Midbrain (tissue), 1 donor: ENCODE measurements around the gene NKD2.
"Not testable (repeated sequence)": the region's sequence is repeated elsewhere in the genome, so short reads cannot be mapped to it uniquely, and the experiment has no call there.

Experiments used
- DNase-seq: peaks from one replicate; lab custom pipeline; 2025; lab: John Stamatoyannopoulos, UW

Gene NKD2

DNA sequence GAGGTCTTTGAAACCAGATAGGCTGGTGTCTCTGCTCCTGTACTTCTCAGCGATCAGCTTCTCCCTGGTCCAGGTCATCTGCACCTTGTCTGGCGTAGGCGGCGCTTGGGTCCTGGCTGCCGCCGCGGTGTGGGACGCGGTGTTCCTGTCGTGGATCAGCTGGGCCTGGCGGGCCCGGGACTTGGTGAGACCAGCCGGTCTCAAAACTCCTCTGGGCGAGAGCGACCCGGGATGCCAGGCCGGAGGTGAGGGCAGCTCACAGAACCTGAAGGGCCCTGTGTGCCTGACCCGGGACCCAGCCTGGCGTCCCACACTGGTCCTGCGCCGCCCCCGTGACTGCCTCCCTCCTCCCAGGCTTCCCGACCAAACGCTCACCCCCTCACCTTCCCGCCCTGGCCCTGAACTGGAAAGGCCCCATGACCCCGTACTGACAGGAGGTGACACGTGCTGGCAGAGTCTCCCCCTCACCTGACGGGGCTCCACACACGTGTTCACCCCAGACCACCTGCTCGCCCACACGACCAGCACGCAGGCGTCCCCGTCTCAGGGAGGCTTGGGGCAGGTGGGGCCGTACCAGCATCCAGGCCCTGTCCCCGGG is 49.0 kb downstream of the NKD2 start:
- no peak for DNase-seq

DNA sequence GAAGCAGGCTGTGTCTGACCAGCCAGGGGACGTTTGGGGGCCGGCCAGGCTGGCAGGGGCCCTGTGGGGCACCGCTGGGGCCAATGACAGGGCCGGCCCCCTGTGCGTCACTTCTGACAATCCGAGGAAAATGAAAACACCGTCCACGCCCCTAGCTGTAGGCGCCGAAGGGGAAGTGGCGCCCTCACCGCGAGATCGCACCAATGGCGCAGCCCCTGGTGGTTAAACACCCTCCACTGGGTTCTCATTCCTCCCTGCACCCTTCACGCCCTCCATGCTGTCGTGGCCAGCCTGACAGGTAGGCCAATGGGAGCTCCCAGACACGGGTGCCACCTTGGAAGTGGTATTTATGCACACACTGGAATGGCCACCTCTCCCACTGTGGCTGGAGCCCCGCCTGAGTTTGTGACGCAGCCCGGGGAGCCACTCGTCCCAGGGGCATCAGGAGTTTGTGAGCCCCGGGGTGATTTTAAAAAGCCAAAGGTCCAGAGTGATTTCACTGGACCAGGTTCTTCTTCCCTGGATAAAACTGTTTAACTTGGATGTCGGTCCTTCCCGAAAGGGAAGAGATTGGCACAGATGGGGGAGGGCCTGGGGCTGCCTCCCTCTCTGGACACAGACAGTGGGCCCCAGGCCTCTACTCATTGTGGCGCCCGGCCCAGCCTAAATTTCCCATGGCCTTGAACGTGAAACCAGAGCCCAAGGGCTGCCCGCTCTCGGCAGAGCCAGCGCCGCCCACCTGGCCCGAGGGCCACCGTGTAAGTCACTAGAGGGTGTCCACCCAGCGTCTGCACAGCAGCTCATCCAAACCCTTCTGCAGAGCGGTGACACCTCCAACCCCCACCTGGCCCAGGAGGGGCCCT is 49.7 kb downstream of the NKD2 start:
- DNase-seq: no peak

DNA sequence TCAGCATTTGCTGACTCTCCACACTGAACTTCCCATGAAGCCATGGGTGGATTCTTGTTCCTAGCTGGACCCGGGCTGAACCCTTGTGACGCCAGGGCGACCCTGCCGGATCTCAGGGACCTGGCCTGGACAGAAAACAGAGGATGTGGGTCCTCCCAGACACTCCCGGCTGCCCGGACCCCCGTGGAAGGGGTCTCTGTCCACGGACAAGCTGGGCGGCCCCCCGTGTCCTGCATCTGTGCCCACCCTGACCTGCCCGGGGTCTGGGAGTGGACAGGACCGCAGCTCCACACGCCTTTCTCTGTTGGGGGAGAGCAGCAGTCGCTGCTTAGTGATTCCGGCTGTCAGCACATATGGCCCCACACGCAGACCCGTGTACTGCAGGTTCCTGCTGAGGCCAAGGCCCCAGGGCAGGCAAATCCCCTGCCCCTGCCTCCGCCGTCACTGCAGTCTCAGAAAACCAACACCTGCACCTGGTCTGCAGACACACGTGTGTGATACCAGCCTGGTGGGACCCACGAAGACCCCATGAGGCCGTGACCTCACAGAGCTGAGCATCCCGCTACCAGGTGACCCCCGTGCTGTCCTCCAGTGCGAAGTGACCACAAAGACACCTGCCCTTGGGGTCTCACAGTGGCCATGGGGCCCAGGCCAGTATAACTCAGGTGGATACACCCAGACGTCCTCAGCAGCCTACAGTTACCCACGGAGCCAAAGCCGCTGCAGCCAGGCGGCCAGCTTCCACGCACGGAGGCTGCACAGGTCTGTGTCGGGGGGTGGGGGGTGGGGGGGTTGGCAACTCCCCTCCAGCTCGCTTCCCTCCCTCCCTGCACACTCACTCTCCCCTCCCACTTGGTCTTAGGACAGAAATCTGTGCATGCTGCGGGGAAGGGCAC is 50.6 kb downstream of the NKD2 start:
- no peak for DNase-seq

DNA sequence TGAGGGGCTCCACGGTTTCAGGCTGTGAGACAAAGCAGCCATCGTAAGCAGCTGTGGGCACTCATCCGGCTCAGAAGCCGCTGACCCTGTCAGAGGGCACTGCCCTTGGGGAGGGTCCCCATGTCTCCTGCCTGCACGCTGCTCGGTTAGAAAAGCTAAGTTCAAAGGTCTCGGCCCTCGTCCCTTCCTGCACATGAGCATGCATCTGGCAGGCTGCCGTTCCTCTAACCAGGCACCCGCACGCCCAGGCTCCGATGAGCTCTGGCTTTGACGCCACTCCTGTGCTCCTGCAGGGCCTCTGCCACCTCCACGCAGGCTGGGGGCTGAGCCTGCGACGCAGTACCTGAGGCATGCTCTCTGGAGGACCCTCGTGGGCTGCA is 51.3 kb downstream of the NKD2 start:
- no peak for DNase-seq

DNA sequence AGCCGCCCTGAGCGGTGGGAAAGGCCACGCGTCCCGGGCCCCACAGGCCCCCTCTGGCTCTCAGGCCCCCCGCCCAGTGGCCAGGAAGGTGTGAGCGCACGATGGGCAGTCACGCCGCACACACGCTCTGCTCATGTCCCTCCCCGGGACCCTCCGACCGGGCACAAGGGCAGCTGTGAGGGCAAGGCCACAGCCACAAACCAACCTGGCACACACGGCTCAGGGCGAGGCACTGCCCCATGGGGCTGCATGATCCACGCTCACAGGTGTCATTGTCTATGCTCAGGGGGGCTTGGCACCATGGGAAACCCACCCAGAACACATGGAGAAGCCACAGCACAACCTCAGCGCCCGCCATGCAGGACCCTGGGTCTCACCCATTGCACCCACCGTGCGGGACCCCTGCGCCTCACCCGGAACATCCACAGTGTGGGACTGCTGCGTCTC is 52.0 kb downstream of the NKD2 start:
- DNase-seq: no peak

DNA sequence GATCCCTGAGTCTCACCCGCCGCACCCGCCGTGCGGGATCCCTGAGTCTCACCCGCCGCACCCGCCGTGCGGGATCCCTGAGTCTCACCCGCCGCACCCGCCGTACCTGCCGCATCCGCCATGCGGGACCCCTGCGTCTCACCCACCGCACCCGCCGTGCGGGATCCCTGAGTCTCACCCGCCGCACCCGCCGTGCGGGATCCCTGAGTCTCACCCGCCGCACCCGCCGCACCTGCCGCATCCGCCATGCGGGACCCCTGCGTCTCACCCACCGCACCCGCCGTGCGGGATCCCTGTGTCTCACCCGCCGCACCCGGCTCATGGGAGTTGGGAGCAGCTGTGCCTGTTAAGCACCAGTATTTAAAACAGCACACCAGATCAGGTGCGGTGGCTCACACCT is 52.7 kb downstream of the NKD2 start:
- not testable (repeated sequence) for DNase-seq

DNA sequence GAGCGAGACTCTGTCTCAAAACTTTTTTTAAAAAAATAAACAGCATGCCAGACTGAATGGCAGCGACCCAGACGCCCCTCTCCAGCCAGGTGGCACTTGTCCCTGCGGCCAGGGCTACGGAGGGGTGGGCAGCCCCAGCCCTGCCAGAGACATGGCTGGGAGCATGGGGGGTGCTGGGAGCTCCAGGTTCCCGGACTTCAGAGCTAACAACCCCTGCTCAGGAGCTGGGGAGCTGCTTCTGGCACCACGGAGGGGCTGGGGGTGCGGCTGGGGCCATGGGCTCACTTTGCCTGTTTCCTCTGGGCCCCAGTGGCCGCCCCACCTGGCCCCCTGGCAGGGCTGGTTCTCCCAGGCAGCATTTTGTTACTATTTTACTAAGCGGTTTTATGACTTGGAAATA is 53.3 kb downstream of the NKD2 start:
- no peak for DNase-seq

DNA sequence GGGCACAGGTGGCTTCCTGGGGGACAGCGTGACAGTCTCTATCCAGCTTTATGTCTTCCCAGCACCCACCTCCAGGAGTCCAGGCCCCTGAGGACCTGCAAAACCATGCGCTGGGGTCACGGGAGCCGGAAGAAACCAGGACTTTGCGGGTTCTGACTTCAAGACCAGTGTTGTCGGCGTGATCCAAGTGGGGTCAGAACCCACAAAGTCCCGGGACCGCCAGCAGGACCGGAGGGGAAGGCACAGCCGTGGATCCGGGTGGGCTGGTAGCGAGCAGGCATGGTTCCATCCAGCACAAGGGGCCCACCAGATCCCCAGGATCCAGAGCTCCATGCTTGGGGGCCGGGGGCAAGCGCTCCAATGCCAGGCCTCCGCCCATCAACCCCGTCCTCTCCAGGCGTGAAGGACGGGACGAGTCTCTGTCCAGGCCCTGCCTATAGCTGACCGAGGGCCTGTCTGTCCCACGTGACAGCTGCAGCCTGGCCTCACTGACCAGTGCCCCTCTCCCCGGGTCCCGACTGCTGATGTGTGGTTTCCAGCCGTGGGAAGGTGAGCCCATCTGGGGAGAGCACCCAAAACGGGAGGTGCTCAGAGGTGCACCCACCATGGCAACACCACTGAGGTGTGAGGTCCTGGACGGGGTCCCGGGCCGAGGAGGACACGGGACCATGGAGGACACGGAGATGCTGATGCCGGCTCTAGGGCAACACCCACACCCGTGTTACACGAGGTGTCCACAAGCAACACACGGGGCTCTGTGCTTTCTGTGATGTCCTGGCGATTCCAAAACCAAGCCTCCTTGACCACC is 54.4 kb downstream of the NKD2 start:
- DNase-seq: no peak

DNA sequence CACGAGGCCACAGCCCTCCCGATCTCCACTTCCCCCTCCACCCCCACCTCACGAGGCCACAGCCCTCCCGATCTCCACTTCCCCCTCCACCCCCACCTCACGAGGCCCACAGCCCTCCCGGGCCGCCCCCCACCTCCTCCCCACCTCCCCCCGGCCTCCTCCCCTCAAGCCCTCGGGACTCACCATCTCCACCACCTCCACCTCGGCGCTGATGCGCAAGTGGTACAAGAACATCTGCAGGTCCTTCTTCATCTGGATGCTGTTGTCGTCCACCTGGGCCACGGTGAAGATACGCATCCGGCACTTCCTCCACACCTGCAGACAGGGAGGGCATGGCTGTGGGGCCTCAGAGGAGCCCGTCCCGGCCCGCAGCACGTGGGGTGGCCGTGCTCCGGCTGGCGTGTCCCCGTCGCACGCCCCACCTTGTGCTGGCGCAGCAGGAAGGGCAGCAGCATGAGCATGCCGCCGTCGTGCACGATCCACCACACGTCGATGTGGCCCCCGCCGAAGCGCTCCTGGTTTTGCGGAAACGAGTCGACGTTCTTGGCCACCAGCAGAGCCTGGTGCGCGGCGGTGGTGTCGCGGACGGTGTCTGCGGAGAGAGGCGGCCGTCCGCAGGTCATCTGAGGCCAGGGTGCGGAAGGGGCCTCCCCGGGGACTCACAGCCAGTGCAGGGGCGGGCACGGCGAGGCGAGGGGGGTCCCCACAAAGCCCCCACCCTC is 55.2 kb downstream of the NKD2 start:
- no peak for DNase-seq

DNA sequence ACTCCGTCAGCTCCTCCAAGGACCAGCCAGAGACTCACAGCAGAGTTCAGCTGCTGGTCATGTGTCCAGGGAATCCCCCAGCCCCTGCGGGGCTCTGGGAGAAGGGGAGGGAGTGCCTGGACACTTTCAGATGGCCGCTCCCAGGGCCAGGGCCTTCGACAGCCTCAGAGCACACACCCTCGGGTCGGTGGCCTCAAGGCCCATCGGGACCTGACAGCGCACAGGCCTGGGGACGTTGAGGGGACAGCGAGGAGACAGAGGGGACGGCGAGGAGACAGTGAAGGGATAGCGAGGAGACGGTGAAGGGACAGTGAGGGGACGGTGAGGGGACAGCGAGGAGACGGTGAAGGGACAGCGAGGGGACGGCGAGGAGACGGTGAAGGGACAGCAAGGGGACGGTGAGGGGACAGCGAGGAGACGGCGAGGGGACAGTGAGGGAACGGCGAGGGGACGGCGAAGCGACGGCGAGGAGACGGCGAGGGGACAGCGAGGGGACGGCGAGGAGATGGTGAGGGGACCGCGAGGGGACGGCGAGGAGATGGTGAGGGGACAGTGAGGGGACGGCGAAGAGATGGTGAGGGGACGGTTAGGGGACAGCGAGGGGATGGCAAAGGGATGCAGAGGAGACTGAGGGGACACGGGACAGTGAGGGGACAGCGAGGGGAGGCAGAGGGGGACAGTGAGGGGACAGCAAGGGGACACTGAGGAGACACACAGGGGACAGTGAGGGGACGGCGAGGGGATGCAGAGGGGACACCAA is 56.0 kb downstream of the NKD2 start:
- no peak for DNase-seq

DNA sequence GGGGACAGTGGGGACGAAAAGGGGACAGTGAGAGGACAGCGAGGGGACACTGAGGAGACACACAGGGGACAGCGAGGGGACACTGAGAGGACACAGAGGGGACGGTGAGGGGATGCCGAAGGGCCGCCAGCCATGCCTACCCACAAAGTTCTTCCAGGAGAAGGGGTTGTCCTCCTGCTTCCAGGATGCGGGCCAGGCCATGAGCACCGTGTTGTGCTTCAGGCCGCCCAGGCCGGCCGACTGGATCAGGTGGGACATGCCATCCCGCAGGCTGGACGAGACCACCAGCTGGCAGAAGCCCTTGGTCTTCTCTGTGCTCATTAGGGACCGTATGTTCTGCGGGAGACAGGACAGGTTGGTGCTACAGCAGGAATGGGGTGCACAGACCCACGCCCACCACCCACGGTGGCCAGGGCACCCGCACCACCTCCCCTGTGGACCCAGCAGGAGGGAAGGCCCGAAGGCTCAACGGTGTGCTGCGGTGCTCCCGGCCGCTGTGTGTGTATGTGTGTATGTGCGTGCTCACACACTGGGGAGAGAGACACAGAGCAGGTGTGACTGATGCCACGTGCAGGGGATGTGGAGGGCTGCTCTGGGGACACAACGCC is 56.6 kb downstream of the NKD2 start:
- no peak for DNase-seq

DNA sequence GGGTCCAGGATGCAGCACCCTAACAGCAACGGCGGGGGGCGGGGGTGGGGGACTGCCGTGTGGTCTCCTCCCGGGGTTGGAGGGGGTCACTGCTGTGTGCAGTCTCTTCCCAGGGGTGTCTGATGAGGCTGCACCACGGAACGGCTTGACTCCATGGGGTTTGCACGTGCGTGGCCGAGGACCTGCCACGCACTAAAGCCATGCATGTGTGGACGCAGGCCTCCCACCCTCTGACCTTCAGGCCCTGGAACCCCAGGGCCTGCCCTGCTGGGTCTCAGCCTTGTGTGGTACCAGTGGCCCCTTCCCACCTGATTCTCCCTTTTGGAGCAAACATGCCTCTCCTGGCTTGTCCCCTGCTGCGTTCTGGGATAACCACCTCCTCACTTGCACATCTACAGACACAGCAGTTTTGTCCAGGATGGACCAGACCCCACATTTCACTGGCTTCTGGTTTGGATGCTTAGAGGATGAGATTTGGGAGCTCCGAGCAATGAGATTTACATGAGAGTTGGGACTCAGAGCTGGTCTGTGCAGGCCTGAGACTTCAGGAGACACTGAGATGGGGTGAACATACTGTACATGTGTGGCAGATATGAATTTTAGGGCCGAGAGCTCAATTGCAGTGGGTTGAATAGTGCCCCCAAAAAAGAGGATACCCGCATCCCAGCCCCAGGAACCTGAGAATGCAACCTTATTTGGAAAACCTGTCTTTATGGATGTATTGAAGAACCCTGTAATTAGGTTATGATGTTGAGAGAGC is 57.5 kb downstream of the NKD2 start:
- DNase-seq: no peak

DNA sequence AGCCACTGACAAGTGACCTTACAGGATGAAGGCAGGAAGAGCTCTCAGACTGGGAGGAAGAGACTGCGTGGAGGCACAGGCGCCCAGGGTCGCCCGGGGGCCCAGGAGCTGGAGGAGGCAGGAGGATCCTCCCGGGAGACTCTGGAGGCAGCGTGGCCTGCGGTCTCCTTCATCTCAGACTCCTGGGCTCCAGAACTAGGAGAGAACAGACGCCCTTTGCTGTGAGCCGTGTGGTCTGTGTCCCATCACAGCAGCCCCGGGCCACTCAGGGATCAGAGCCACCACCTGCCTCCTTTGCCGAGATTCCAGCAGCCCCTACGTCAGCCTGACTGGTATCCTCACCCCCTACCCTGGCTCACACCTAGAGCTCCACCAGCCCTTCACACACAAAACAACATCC is 58.1 kb downstream of the NKD2 start:
- no peak for DNase-seq

DNA sequence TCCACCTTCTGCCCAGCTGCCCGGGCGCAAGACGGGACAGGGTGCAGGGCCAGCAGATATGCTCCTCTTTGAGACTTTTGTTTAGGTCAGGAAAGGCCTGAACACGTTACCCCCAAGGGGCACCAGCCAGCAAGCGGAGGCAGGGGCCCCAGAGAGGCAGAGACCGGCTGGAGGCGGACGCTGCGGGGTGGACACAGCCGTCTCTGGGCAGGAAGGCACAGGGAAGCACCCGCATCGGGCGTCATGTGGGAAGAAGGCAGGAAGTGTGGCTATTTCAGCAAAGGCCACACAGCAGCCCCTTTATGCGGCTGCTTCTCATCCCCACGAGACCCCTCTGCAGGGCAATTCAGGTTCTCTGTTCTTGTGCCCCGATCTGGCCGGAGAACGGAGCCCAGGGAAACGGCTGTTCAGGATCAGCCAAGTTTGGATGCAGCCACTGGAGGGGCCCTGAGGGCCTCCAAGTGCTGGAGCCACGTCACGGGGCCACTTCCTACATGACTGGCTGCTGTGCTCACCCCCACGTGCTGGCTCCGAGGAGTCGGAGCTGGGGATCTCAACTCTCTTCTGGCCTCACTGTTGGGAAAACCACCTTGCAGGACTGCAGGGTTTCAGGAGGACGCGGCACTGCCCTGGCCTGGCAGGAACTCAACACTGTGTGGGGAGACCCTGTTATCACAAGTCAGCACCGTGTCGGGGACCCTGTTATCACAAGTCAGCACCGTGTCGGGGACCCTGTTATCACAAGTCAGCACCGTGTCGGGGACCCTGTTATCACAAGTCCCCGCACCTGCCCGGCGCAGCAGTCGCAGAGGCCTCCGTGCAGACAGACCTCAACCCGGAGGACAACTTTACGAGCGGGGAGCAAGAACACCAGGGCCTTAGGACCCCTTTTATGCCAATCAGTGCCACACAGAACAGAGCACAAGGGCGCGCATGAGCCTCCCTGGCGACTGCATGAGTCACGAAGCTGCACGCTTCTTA is 58.8 kb downstream of the NKD2 start:
- DNase-seq: no peak

DNA sequence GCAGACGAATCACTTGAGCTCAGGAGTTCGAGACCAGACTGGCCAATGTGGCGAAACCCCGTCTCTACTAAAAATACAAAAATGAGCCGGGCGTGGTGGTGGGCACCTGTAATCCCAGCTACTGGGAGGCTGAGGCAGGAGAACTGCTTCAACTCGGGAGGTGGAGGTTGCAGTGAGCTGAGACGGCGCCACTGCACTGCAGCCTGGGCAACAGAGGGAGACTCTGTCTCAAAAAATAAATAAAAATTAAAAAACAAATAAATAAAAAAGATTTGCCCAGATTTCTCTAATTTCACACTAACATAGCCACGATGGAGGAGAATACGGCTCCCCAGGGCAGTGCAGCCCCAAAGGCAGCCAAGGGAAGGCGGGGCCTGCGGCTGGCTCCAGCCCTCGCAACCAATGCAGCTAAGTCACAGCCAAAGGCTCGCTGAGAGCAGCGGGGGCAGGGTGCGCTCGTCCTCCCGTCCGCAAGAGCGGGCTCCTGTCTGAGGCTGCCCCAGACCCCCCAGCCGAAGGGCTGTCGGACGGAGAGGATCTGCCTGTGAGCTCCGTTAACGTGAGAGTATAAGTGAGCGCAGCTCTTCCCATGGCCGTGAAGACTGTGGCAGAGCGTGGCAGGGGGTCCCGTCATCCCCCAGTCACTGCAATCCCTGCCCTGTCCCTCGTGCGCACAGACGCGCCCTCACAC is 59.7 kb downstream of the NKD2 start:
- DNase-seq: no peak

DNA sequence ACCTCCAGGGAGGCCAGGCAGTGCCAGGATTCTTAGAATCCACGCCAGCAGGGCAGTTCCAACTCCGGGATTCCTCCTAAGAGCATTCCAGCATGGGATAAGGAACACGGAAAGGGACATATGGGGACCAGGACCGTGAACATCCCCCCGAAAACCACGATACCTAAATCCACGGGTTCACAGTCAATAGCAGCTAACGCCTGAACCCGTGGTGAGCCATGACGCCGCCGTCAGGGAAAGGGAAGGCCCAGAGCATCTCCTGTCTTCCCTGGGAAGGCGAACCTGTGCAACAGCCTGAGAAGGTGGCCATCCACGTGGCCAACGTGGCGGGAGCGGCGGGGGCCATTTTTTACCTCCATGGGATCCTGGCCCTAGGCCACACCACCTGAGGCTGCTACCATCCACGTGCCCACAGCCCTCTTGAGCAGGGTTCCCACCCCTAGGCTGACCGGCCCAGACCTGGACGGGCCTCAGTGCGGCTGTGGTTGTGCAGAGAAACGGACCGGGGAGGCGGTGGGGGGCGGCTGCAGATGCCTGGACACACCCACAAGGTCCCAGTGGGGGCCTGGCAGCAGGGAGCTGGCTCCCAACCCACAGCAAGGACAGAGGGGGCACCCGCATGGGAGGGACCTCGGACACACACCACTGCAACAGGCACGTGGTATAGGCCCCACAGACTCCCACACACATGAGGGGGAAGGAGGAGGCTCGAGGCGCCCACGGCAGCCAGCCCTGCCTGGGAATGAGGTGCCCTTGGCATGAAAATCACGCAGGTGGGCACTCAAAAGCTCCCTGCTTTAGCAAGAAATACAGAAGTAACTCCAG is 60.5 kb downstream of the NKD2 start:
- DNase-seq: no peak

DNA sequence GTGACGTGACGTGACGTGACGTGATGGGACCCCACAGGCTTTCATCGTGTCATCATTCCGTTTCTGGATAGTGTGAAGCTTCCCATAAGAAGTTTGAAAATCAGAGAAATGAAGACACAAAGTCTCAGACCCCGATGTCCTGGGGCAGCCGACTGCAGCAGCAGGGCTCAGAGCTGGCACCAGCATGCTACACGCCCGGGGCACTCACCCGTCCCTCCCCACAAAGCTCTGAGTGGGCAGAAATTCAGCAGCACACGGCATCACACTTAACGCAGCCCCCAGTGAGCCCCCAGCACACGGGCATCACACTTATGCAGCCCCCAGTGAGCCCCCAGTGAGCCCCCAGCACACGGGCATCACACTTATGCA is 61.1 kb downstream of the NKD2 start:
- DNase-seq: no peak
